ENCODE data around the gene AGBL4.

- TF ChIP-seq, protein P1, sequence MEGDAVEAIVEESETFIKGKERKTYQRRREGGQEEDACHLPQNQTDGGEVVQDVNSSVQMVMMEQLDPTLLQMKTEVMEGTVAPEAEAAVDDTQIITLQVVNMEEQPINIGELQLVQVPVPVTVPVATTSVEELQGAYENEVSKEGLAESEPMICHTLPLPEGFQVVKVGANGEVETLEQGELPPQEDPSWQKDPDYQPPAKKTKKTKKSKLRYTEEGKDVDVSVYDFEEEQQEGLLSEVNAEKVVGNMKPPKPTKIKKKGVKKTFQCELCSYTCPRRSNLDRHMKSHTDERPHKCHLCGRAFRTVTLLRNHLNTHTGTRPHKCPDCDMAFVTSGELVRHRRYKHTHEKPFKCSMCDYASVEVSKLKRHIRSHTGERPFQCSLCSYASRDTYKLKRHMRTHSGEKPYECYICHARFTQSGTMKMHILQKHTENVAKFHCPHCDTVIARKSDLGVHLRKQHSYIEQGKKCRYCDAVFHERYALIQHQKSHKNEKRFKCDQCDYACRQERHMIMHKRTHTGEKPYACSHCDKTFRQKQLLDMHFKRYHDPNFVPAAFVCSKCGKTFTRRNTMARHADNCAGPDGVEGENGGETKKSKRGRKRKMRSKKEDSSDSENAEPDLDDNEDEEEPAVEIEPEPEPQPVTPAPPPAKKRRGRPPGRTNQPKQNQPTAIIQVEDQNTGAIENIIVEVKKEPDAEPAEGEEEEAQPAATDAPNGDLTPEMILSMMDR (conservative IDR thresholded peaks at IDR 0.05; ENCODE audit: low read depth, low read length) = no peak
- TF ChIP-seq POLR2A (IDR thresholded peaks at IDR 0.05; ENCODE audit: low read depth, low read length) = no peak
Observed at GRCh38 chr1:48665708-48666407, 1357.9 kb downstream of the AGBL4 start.
